ENCODE data around the gene OR6N2.

OR6N2 gene

GRCh38 chr1:158818560-158818959 lies 37.6 kb upstream of the OR6N2 start:
- H3K4me1 ChIP-seq: no peaks in the 10 kb centered on the region
- TF ChIP-seq CTCF (IDR thresholded peaks at IDR 0.05; ENCODE audit: low read depth, low read length): no peak
- no peak overlapping the region for H3K4me3 ChIP-seq (ENCODE audit: low read depth, low read length)
- H3K27me3 ChIP-seq: no peaks in the 10 kb centered on the region
- no peak for DNase-seq
- H3K9me3 ChIP-seq: no peaks in the 10 kb centered on the region
- H3K36me3 ChIP-seq: no peaks in the 10 kb centered on the region

DNA sequence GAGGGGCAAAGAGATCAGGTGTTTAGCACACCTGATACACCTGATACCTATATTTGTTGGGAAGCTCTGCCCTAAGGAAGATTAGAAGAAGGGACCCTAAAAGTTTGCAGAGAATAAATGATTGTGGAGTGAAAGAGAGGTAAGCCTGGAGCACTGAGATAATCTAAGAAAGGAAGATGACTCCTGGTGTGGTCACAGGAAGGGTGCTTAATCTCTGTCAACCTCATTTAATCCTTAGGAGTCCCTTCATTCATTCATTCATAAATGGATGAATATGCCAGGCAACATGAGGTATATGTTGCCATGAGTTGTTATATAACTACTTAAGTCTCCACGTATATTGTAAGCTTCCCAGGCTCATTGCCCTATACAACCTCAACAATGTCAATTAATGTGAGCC lies 34.0 kb upstream of the OR6N2 start:
- H3K36me3 ChIP-seq: no peaks in the 10 kb centered on the region

GRCh38 chr1:158813164-158813563 lies 32.2 kb upstream of the OR6N2 start:
- Histone ChIP-seq H3K27me3 (no peaks in the 10 kb centered on the region), H3K4me3 (ENCODE audit: low read depth, low read length) (no peak overlapping the region), H3K4me1 (no peaks in the 10 kb centered on the region), H3K36me3 (no peaks in the 10 kb centered on the region), H3K9me3 (no peaks in the 10 kb centered on the region)
- DNase-seq: no peak
- no peak for TF ChIP-seq CTCF (IDR thresholded peaks at IDR 0.05; ENCODE audit: low read depth, low read length)

More for the DNA sequence above, 34.0 kb upstream of the OR6N2 start:
- no peak for TF ChIP-seq CTCF (IDR thresholded peaks at IDR 0.05; ENCODE audit: low read depth, low read length)
- no peak for DNase-seq
- no peaks in the 10 kb centered on the region for H3K27me3 ChIP-seq
- H3K4me1 ChIP-seq: no peaks in the 10 kb centered on the region
- H3K9me3 ChIP-seq: no peaks in the 10 kb centered on the region
- H3K4me3 ChIP-seq (ENCODE audit: low read depth, low read length): no peak overlapping the region

- no peak for TF ChIP-seq CTCF (IDR thresholded peaks at IDR 0.05; ENCODE audit: low read depth, low read length)
- no peak for DNase-seq
- H3K4me3 ChIP-seq (ENCODE audit: low read depth, low read length): no peak overlapping the region
- no peaks in the 10 kb centered on the region for H3K36me3 ChIP-seq
- H3K27me3 ChIP-seq: no peaks in the 10 kb centered on the region
- no peaks in the 10 kb centered on the region for H3K9me3 ChIP-seq
- no peaks in the 10 kb centered on the region for H3K4me1 ChIP-seq
Measured at GRCh38 chr1:158812336-158812735, 31.3 kb upstream of the OR6N2 start.

DNA sequence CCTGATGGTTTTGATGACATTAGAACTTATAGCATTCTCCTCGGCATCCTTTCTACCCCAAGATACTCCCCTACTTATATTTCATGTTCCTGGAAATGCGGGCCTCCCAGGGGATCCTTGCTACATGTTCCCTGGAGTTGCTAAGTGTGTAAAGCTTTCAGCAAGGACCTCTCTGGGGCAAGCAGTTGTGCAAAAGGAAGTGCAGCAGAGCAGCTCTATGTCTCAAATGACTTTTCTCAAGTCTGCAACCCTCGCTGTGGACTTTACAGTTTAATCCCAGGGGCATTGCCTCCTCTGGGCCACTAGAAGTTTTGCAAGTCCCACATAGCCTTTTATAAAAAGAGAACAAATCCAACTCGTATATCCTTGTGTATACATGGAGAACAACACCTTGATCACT lies 29.3 kb upstream of the OR6N2 start:
- no peaks in the 10 kb centered on the region for H3K4me1 ChIP-seq
- TF ChIP-seq CTCF (IDR thresholded peaks at IDR 0.05; ENCODE audit: low read depth, low read length): no peak
- H3K4me3 ChIP-seq (ENCODE audit: low read depth, low read length): no peak overlapping the region
- no peak for DNase-seq
- no peaks in the 10 kb centered on the region for H3K27me3 ChIP-seq
- no peaks in the 10 kb centered on the region for H3K36me3 ChIP-seq
- no peaks in the 10 kb centered on the region for H3K9me3 ChIP-seq

DNA sequence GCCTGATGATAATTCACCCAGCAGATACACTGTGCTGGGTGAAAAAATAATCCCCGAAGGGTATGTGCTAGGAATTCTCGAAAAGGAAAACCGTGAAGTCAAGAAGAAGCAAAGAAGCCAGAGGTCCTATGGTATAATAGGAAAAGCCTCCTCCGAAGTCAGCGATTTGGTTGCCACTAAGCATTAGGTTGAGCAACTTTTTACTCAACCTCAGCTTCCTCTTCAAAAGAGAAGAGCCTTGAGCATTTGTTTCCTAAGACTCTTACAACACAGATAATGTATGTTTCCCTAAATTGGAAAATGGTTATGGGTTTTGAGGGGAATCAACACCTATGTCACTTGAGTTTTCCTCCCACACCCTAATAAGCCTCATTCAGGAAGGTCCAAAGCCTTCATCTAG lies 28.9 kb upstream of the OR6N2 start:
- Histone ChIP-seq H3K27me3 (no peaks in the 10 kb centered on the region), H3K4me1 (no peaks in the 10 kb centered on the region), H3K36me3 (no peaks in the 10 kb centered on the region), H3K9me3 (no peaks in the 10 kb centered on the region), H3K4me3 (ENCODE audit: low read depth, low read length) (no peak overlapping the region)
- no peak for DNase-seq
- TF ChIP-seq CTCF (IDR thresholded peaks at IDR 0.05; ENCODE audit: low read depth, low read length): no peak
